Measurements from ENCODE around the gene DIO2.

GRCh38 chr14:80215081-80215480 is 3.8 kb upstream of the DIO2 start:
- no peak for TF ChIP-seq CTCF (IDR thresholded peaks at IDR 0.05)
- TF ChIP-seq POLR2A (IDR thresholded peaks at IDR 0.05), result no peak
- TF ChIP-seq POLR2AphosphoS5 (IDR thresholded peaks at IDR 0.05), result no peak
- TF ChIP-seq EP300 (IDR thresholded peaks at IDR 0.05), result no peak
